RWPE1 (cell line): Measurements from ENCODE around the gene SHISAL2A.

Experiments
- CTCF ChIA-PET: fragments of 350-600 bp; sonication (Branson Sonifier 250); formaldehyde crosslinking; extraction: SDS; loops from one replicate; lab custom pipeline; 2021; lab: Yijun Ruan, JAX
- POLR2A ChIA-PET: fragments of 400-600 bp; formaldehyde crosslinking; extraction: SDS; loops from one replicate; lab custom pipeline; 2020; ENCODE audit warnings: antibody characterized with exemption; ENCODE audit not compliant: low non-redundant PET; lab: Yijun Ruan, JAX
- DNase-seq: peaks from one replicate; pipeline ENCODE4 v3.0.0; 2012; ENCODE audit warnings: low spot score
- H3K27ac ChIP-seq: fragments of 450-650 bp; 2 replicates; pipeline ENCODE4 v1.5.1; 2017
- CTCF ChIP-seq: fragments of 450-650 bp; conservative IDR thresholded peaks from 2 replicates; pipeline ENCODE4 v1.5.1; 2017; ENCODE audit warnings: low read depth, mild to moderate bottlenecking

The SHISAL2A gene

GRCh38 chr1:52635321-52636089, 2.5 kb downstream of the SHISAL2A start:
- CTCF ChIA-PET = no interaction called here
- H3K27ac ChIP-seq = no peak overlapping the region
- DNase-seq = no peak

GRCh38 chr1:52636721-52637695, 4.0 kb downstream of the SHISAL2A start:
- POLR2A ChIA-PET = no interaction called here
- TF ChIP-seq CTCF = no peak
- peak overlapping the region; percentile 68 for H3K27ac ChIP-seq
- DNase-seq = peak; percentile 17
- CTCF ChIA-PET = no interaction called here

More at GRCh38 chr1:52635321-52636089, 2.5 kb downstream of the SHISAL2A start:
- TF ChIP-seq CTCF = no peak
- POLR2A ChIA-PET = no interaction called here

DNA sequence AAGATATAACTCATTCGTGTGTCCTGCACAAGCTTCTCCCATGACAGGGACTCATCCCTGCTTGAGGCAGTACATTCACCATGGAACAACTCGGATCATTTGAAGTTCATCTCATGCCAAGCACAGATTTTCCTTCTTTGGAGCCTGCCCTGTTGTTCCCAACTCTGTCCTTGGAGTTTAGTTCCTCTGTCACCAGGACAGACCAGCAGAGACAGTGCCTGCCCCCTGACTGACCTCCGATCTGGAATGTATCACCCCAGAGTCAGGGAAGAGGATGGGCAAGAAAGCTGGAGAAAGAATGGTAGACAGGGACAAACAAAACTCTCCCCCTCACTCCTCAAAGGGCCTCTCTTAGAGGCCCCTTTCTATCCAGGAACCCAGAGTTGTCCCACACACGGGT, 5.0 kb downstream of the SHISAL2A start:
- no peak for TF ChIP-seq CTCF
- POLR2A ChIA-PET = no interaction called here
- CTCF ChIA-PET = no interaction called here
- no peak overlapping the region for H3K27ac ChIP-seq
- DNase-seq = no peak

DNA sequence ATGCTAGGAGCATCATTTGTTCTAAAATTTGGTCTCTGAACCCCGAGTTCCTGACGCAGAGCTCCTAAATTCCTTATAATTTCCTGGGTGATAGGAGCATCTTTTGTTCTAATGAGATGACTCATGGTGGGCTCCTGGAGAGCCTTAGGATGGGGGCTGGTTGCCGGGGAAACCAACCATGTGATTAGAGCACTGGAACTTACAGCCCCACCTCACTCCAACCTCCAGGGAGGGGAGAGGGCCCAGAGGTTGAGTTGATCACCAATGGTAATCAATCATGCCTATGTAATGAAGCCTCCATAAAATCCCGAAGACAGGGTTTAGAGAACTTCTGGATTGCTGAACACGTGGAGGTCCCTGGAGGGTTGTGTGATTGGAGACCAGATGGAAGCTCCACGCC, 7.7 kb downstream of the SHISAL2A start:
- no peak for TF ChIP-seq CTCF
- CTCF ChIA-PET = interaction anchor here (0.6 to 0.8 kb wide), 2 partner anchors 15 to 312 kb away, joined by 3 read pairs; no protein-coding TSS in a partner anchor
- H3K27ac ChIP-seq = no peak overlapping the region
- POLR2A ChIA-PET = no interaction called here
- DNase-seq = no peak

- ChIA-PET POLR2A (no interaction called here), CTCF (interaction anchor here (0.6 kb wide), 1 partner anchor 312 kb away, joined by 3 read pairs; no protein-coding TSS in a partner anchor)
- no peak for DNase-seq
- no peak for TF ChIP-seq CTCF
- H3K27ac ChIP-seq = no peak overlapping the region
Observed at GRCh38 chr1:52641307-52641706, 8.3 kb downstream of the SHISAL2A start.

GRCh38 chr1:52645261-52645660, 12.3 kb downstream of the SHISAL2A start:
- H3K27ac ChIP-seq = no peak overlapping the region
- ChIA-PET CTCF (no interaction called here), POLR2A (no interaction called here)
- no peak for TF ChIP-seq CTCF
- DNase-seq = no peak
